Lung microvascular endothelial cell (primary cell): ENCODE measurements around the gene RGS14. TPM values are rescaled to one million over a fixed set of nuclear protein-coding genes. Genes with fewer than 3 reads are reported as not detected.
A peak's percentile ranks its signal among the peaks of the same experiment; 100 is the strongest.
"Not testable (repeated sequence)": the region's sequence is repeated elsewhere in the genome, so short reads cannot be mapped to it uniquely, and the experiment has no call there.

ENCODE experiments used
- DNase-seq, 2 donors: peaks; one replicate each; pipeline versions ENCODE4 v3.0.0 to v3.0.0-alpha.2; 2010; ENCODE audit warnings: low read depth in 2 of 2
- total RNA-seq: library from RNA; depleted of rRNA; stranded (reverse); fragments of >200 nt; gene quantifications from 2 replicates; pipeline ENCODE4 v1.2.1, GENCODE V29; 2014

The RGS14 gene
- total RNA-seq, 1 donor from 2014 or later, result 2.8 TPM

DNA sequence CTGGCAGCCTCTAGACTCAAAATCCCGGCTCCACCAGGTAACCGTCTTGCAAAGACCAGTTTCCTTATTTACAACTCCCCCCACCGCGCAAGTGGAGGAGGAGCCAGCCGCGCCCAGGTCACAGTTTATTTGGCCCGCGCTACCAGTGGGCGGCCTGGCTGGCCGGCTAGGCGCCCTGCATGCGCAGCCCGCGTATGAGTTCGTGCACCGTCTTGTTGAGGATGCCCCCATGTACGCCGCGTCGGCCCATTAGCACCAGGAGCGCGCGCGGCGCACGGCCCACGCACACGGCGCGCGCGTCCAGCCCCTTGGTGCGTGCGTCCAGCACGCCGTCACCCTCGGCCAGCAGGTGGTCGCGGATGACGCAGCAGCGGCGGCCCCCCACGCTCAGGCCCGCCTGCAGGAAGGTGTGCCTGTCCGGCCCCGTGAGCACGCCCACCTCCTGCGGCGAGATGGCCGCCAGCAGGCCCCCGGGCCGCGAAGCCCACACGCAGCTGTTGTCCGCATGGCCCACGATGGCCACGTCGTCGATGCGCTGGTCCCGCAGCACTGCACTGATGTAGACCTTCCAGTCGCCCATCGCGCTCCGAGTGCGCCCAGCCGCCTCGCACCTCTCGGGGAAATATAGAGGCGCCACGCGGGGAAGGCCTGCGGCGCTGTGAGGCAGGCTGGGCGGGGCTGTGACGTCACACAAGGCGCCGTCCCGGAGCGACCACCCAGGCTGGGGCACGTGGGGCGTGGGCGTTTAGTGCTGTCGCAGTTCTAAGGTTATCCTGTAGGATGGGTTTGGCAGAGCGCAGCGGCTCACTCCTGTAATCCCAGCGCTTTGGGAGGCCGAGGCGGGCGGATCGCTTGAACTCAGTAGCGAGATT lies 42.5 kb downstream of the RGS14 start, which contains the start of gene PFN3:
Gene PFN3, minus strand, starts transcription at position 665 of the 872 bp plus-strand sequence. Its CDS starts 85 bp downstream, at position 580.
- DNase-seq, result peak in 1 of 2 donors; percentile 51

- DNase-seq, result peak in 1 of 2 donors; percentile 42
Measured at GRCh38 chr5:177402271-177403043, 44.7 kb downstream of the RGS14 start.

- DNase-seq, result peak in 1 of 2 donors; percentile 19
Measured at GRCh38 chr5:177403102-177403791, 45.5 kb downstream of the RGS14 start.

DNA sequence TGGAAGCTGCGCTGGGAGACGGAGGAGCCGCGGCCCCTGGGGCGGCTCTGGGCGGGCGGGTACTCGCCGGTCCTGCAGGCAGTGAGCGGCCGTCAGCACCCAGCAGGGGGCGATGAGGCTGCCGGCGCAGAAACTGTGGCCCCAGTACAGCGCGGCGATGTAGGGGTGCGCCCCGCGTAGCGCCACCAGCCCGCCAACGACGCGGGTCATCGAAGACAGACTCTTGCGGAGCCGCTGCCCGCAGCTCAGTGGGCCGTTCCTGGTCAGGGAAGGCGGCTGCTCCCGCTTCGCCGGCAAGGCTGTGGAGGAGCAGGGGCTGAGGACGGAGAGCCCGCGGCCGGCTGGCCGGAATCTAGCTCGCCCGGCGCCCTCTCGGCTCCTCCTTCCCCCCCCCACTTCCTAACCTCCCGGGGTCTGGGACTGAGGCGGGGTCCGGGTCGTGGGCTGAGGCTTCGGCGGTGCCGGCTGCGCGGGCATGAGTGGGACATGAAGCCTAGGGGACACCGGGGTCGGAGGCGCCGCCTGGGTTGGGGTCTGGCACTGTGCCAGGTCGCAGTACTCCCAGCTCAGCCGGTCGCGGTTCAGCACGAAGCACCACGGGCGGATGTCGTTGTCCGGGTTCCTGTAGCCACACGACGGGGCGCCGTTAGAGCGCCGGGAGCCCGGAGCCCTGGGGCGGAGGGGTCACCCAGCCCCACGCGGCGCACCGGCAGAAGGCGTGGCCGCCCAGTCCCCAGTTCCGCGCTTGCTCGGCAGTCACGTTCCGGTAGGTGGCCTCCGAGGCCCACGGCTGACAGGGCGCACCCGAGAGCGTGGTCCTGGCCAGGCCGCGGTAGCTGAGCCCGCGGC lies 46.3 kb downstream of the RGS14 start:
- DNase-seq, result peak; percentile 84 to 90

DNA sequence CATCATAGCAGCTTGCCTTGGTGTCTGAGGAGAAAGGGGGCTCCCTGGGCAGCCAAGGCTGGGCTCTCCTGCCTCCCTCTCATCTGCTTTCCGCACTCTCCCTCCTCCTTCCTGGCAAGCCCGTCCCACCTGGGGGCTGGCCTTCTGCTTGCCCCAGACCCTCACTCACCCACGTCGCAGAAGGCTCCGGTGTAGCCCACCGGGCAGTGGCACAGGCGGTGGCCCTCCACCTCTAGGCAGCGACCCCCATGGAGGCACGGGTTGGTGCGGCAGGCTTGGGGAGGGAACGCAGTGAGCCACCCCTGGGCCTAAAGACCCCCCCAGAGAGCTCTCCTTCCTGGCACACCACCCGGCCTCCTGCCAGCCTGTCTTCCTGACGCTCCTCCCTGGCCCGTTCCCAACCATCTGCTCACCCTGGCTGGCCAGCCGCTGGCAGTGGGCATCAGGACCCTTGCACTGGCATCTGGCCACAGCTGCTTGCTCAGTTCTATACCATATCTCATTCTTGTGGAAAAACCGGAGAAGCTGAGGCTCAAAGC lies 47.0 kb downstream of the RGS14 start:
- no peak for DNase-seq

DNA sequence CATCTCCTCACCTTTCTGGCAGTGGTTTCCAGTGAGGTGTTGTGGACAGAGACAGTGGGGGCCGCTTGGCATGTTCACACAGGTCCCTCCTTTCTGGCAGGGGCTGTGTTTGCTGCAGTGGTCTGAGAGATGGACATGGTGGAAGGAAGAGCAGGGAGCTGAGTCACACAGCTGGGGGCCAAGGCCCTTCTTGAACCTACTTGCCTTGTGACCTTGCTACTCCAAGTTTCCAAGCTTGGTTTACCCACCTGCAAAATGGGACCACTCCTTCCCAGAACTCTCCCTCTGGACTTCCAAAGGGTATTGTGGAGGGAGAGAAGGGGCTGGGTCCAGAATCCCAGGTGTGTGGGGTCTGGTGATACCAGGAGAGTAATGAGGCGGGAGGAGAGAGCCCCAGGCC lies 47.6 kb downstream of the RGS14 start:
- DNase-seq, result no peak

- no peak for DNase-seq
Measured at GRCh38 chr5:177405805-177406204, 48.1 kb downstream of the RGS14 start.

- DNase-seq, result no peak
Measured at GRCh38 chr5:177409043-177409801, 51.5 kb downstream of the RGS14 start, which contains the start of gene F12. Gene F12 (minus strand): TSS chr5:177409564. CDS start chr5:177409527, 37 bp downstream.

DNA sequence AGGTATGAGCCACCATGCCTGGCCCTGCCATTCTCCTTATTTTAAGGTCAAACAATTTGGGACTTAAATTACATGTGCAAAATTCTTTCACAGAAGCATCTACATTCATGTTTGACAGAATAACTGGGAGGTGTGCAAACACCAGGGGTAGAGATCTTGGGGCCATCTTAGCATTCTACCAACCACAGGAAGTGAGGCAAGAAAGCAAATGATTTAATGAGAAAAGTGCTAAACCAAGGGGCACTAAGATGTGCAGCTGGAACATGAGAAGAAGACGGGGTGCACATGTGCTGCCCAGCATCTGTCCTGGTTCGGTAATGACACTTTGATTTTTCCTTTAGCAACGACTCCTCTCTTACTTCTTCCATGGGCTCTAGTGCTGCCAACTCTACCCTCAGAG lies 52.9 kb downstream of the RGS14 start:
- no peak for DNase-seq

DNA sequence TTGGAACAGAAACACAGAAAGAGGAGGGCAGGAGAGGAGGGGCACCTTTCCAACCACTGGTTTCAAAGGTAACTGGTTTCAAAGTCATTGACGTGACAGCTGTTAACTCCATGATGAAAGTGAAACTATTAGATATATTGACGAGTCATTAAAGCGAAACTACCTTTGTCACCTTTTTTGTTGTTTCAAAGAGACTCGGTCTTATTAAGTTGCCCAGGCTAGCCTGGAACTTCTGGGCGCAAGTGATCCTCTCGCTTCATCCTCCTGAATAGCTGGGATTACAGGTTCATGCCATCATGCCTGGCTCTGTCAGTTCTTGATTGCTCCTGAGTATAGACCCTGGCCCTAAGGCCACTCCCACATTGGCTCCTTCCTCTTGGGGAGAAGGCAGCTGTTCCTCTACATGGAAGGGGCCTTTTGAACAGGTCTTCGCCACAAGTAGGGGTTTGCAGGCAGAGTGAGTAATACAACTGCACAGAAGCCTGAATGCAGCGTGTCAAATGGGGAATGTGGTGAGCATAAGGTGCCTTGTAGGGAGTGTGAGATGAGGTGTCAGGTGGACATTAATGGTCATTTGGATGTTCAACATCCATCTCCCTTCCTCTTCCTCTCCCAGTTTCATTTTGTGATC lies 55.0 kb downstream of the RGS14 start:
- DNase-seq, result no peak

- DNase-seq, result no peak
Measured at GRCh38 chr5:177414481-177414880, 56.8 kb downstream of the RGS14 start.

GRCh38 chr5:177417081-177417480 lies 59.4 kb downstream of the RGS14 start:
- not testable (repeated sequence) for DNase-seq

DNA sequence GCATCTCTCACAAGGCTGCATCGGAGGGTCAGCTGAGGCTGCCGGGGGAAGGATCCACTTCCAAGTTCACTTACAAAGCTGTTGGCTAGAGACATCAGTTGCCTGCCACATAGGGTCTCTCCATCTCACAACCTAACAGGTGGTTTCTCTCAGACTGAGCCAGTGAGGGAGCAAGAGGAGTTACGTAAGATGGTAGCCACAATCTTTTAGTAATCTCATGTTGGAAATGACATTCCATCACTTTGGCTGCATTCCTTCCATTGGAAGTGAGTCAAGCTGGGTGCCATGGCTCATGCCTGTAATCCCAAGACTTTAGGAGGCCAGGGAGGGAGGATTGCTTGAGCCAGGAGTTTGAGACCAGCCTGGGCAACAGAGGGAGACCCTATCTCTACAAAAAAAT lies 61.3 kb downstream of the RGS14 start:
- DNase-seq, result no peak

- DNase-seq, result not testable (repeated sequence)
Measured at GRCh38 chr5:177420472-177420871, 62.7 kb downstream of the RGS14 start.

- DNase-seq, result no peak
Measured at GRCh38 chr5:177421062-177421798, 63.5 kb downstream of the RGS14 start.
